ENCODE measurements around the gene RAB37.
A peak's percentile ranks its signal among the peaks of the same experiment; 100 is the strongest.

RAB37 gene

DNA sequence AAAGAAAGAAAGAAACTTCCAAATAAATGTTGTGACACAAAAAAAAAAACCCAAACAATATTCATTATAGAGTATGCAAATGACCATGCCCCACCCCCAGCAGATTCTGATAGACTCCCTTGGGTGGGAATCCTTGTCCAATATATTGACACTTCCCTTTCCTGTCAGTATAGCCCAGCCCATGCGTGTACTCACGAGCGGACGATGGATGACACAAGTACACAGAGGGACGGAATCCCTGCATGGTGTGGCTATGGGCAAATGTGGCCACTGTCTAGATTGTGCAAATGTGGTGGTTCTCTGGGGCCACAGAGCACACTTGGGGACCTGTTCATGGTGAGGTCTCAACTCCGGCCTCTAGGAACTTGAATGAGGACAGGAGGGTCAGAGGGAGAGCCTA, 3.1 kb downstream of the RAB37 start:
- Histone ChIP-seq H3K9me3 (ENCODE audit: severe bottlenecking) (no peaks in the 10 kb centered on the region), H3K27me3 (ENCODE audit: insufficient read depth, poor library complexity, severe bottlenecking) (peaks cover 38% of the 10 kb centered on the region), H3K27ac (ENCODE audit: poor library complexity, severe bottlenecking) (no peak overlapping the region), H3K36me3 (ENCODE audit: low read depth) (no peaks in the 10 kb centered on the region), H3K4me1 (ENCODE audit: insufficient read depth, poor library complexity, severe bottlenecking) (no peaks in the 10 kb centered on the region), H3K4me3 (ENCODE audit: severe bottlenecking) (no peak overlapping the region)
- TF ChIP-seq CTCF (IDR thresholded peaks at IDR 0.05; ENCODE audit: poor library complexity, severe bottlenecking): no peak
- ATAC-seq (ENCODE audit: low read depth): no peak
- peak; percentile 23 for DNase-seq (ENCODE audit: low spot score)

GRCh38 chr17:74740641-74741387, 3.8 kb downstream of the RAB37 start:
- peak; percentile 47 for DNase-seq (ENCODE audit: low spot score)
- no peak for ATAC-seq (ENCODE audit: low read depth)
- Histone ChIP-seq H3K4me3 (ENCODE audit: severe bottlenecking) (no peak overlapping the region), H3K27ac (ENCODE audit: poor library complexity, severe bottlenecking) (no peak overlapping the region), H3K27me3 (ENCODE audit: insufficient read depth, poor library complexity, severe bottlenecking) (peaks cover 32% of the 10 kb centered on the region), H3K4me1 (ENCODE audit: insufficient read depth, poor library complexity, severe bottlenecking) (no peaks in the 10 kb centered on the region), H3K9me3 (ENCODE audit: severe bottlenecking) (no peaks in the 10 kb centered on the region), H3K36me3 (ENCODE audit: low read depth) (no peaks in the 10 kb centered on the region)
- no peak for TF ChIP-seq CTCF (IDR thresholded peaks at IDR 0.05; ENCODE audit: poor library complexity, severe bottlenecking)

DNA sequence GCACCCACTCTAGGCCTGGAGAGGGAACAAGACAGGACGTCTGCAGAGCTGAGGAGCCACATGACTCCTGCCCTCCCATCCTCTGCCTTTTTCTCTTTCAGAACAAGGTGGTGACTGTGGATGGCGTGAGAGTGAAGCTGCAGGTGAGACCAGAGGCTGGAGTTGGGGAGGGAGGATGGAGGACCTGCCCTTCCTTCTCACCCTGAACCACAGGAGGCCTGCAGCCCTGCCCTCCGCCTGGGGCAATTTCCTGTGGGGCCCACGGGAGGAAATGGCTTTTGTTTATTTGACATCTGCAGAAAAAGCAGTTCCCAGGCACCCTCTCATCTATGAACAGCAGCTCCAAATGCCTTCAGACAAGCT, 5.1 kb downstream of the RAB37 start:
- Histone ChIP-seq H3K36me3 (ENCODE audit: low read depth) (no peaks in the 10 kb centered on the region), H3K27me3 (ENCODE audit: insufficient read depth, poor library complexity, severe bottlenecking) (peaks cover 21% of the 10 kb centered on the region), H3K9me3 (ENCODE audit: severe bottlenecking) (no peaks in the 10 kb centered on the region), H3K27ac (ENCODE audit: poor library complexity, severe bottlenecking) (no peak overlapping the region), H3K4me1 (ENCODE audit: insufficient read depth, poor library complexity, severe bottlenecking) (no peaks in the 10 kb centered on the region), H3K4me3 (ENCODE audit: severe bottlenecking) (no peak overlapping the region)
- ATAC-seq (ENCODE audit: low read depth) (no peak; the same call in 2 of the 3 replicates), DNase-seq (ENCODE audit: low spot score) (peak; percentile 53)
- no peak for TF ChIP-seq CTCF (IDR thresholded peaks at IDR 0.05; ENCODE audit: poor library complexity, severe bottlenecking)

DNA sequence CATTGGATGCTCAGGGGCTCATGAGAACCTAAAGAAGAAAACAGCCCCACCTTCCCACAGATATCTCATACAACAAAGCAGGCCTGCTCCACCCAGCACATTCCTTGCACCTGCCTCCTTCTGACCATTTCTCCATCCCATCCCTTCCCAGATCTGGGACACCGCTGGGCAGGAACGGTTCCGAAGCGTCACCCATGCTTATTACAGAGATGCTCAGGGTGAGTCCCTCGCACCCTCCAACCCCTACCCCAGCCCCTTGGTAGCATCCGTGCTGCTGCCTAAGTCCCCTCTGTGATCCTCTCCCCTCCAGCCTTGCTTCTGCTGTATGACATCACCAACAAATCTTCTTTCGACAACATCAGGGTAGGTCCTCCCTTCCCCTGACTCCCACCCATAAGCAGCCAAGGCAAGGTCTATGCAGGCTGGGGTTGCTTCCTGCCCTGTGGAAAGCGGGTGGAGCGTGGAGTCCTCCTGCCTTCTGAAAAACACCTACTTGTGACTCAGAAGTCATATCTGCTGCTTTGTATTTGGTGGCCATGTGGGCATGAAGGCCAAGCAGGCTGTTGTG, 6.0 kb downstream of the RAB37 start:
- ATAC-seq (ENCODE audit: low read depth) (no peak), DNase-seq (ENCODE audit: low spot score) (peak; percentile 32)
- TF ChIP-seq CTCF (IDR thresholded peaks at IDR 0.05; ENCODE audit: poor library complexity, severe bottlenecking): no peak
- Histone ChIP-seq H3K27ac (ENCODE audit: poor library complexity, severe bottlenecking) (no peak overlapping the region), H3K4me1 (ENCODE audit: insufficient read depth, poor library complexity, severe bottlenecking) (no peaks in the 10 kb centered on the region), H3K9me3 (ENCODE audit: severe bottlenecking) (no peaks in the 10 kb centered on the region), H3K4me3 (ENCODE audit: severe bottlenecking) (no peak overlapping the region), H3K27me3 (ENCODE audit: insufficient read depth, poor library complexity, severe bottlenecking) (peaks cover 11% of the 10 kb centered on the region), H3K36me3 (ENCODE audit: low read depth) (no peaks in the 10 kb centered on the region)

GRCh38 chr17:74743755-74744154, 6.7 kb downstream of the RAB37 start:
- no peaks in the 10 kb centered on the region for H3K9me3 ChIP-seq (ENCODE audit: severe bottlenecking)
- H3K27ac ChIP-seq (ENCODE audit: poor library complexity, severe bottlenecking): no peak overlapping the region
- no peak overlapping the region for H3K4me3 ChIP-seq (ENCODE audit: severe bottlenecking)
- H3K27me3 ChIP-seq (ENCODE audit: insufficient read depth, poor library complexity, severe bottlenecking): peaks cover 4% of the 10 kb centered on the region
- H3K36me3 ChIP-seq (ENCODE audit: low read depth): no peaks in the 10 kb centered on the region
- ATAC-seq (ENCODE audit: low read depth) (no peak), DNase-seq (ENCODE audit: low spot score) (no peak)
- no peaks in the 10 kb centered on the region for H3K4me1 ChIP-seq (ENCODE audit: insufficient read depth, poor library complexity, severe bottlenecking)
- no peak for TF ChIP-seq CTCF (IDR thresholded peaks at IDR 0.05; ENCODE audit: poor library complexity, severe bottlenecking)
